ENCODE results near the gene AQP5. TPM values are rescaled to one million over a fixed set of nuclear protein-coding genes. Genes with fewer than 3 reads are reported as not detected.

Gene AQP5
- total RNA-seq, 3 donors from 2014 or later (not counting 1 experiment from before 2014, with no cell fraction given), result not detected

DNA sequence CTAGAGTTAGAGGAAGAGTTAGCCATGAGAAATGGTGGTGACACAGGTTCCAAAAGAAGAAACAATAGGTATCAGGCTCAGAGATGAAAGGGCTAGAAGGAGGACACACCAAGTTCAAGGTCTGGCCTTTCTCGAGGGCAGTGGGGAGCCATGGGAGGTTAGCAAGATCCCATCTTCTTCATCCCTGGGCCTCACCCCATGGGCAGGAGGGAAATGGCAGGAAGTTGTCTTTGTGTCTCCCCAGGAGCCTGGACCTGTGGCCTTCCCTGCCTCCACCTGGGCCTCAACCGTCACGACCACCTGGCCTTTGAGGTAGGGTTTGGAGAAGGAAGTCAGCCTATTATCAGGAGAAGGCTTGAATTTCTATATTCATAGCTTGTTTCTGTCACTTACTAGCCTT, 17.0 kb upstream of the AQP5 start:
- TF ChIP-seq, protein P1, sequence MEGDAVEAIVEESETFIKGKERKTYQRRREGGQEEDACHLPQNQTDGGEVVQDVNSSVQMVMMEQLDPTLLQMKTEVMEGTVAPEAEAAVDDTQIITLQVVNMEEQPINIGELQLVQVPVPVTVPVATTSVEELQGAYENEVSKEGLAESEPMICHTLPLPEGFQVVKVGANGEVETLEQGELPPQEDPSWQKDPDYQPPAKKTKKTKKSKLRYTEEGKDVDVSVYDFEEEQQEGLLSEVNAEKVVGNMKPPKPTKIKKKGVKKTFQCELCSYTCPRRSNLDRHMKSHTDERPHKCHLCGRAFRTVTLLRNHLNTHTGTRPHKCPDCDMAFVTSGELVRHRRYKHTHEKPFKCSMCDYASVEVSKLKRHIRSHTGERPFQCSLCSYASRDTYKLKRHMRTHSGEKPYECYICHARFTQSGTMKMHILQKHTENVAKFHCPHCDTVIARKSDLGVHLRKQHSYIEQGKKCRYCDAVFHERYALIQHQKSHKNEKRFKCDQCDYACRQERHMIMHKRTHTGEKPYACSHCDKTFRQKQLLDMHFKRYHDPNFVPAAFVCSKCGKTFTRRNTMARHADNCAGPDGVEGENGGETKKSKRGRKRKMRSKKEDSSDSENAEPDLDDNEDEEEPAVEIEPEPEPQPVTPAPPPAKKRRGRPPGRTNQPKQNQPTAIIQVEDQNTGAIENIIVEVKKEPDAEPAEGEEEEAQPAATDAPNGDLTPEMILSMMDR (IDR thresholded peaks at IDR 0.05), result no peak
- H3K36me3 Mint-ChIP-seq, result no peaks in the 10 kb centered on the region
- no peaks in the 10 kb centered on the region for H3K36me3 ChIP-seq (ENCODE audit: control insufficient read depth, insufficient read depth, low read length)
- peaks cover 14 to 23% of the 10 kb centered on the region in 2 donors for H3K4me1 Mint-ChIP-seq
- peak overlapping the region in 1 of 2 donors; percentile 86 for H3K27ac Mint-ChIP-seq
- no peaks in the 10 kb centered on the region for H3K9me3 Mint-ChIP-seq
- H3K4me3 Mint-ChIP-seq, result no peak overlapping the region
- H3K4me1 ChIP-seq (ENCODE audit: control insufficient read depth, insufficient read depth, low read length), result peaks cover 7% of the 10 kb centered on the region
- ATAC-seq, result no peak
- H3K9me3 ChIP-seq (ENCODE audit: control insufficient read depth, insufficient read depth, low read length), result no peaks in the 10 kb centered on the region
- WGBS (ENCODE audit: insufficient coverage), result 91% methylated on average over 3 of the region's 3 CpGs
- H3K27me3 Mint-ChIP-seq (ENCODE audit: low read depth in 2 of 2), result peaks cover 12 to 15% of the 10 kb centered on the region in 2 donors
- H3K27ac ChIP-seq (ENCODE audit: low read length), result no peak overlapping the region
- no peaks in the 10 kb centered on the region for H3K27me3 ChIP-seq (ENCODE audit: control insufficient read depth, insufficient read depth, low read length)
- no peak for DNase-seq
- intact Hi-C loops (cut with micrococcal nuclease), result no loop called here
- no peak overlapping the region for H3K4me3 ChIP-seq (ENCODE audit: low read length)

DNA sequence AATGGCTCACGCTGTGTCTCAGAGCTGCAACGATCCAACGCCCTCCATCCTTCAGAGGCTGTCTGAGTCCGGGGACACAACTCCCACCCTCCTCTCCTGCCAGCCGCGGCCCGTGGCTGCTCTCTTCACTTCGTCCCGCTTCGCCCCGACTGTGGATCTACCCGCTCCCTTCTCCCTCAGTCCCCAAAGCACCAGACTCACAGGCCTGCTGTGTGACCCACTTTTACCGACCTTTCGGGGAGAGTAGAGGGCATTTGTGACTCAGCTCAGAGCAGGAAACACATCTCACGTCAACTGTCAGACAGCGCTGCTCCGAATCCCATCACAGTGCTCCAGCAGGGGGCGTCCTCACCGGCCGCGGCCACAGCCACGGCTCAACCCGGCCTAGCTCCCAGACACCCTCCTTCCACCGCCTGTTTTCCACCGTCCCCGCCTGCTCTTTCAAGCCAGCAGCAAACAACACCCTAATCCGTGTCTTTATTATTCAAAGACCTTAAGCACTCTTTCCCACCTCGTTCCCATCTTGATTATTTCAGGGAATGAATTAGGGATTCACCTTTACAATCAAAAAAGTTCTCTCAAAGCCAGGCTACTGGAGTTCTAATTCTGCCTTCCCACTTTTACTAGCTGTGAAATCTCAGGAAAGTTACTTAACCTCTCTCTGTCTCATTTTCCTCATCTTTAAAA, 16.1 kb upstream of the AQP5 start:
- intact Hi-C loops (cut with micrococcal nuclease), result no loop called here
- H3K4me3 ChIP-seq (ENCODE audit: low read length), result no peak overlapping the region
- 9% methylated on average over 28 of the region's 28 CpGs for WGBS (ENCODE audit: insufficient coverage)
- Mint-ChIP-seq H3K27ac (peak overlapping the region in 1 of 2 donors; percentile 86), H3K27me3 (ENCODE audit: low read depth in 2 of 2) (peaks cover 15 to 16% of the 10 kb centered on the region in 2 donors), H3K4me3 (peak overlapping the region; percentile 78), H3K36me3 (no peaks in the 10 kb centered on the region), H3K4me1 (peaks cover 14 to 23% of the 10 kb centered on the region in 2 donors), H3K9me3 (no peaks in the 10 kb centered on the region)
- H3K27me3 ChIP-seq (ENCODE audit: control insufficient read depth, insufficient read depth, low read length), result no peaks in the 10 kb centered on the region
- H3K27ac ChIP-seq (ENCODE audit: low read length), result peak overlapping the region; percentile 37
- peaks cover 7% of the 10 kb centered on the region for H3K4me1 ChIP-seq (ENCODE audit: control insufficient read depth, insufficient read depth, low read length)
- TF ChIP-seq, protein P1 (IDR thresholded peaks at IDR 0.05), result peak; percentile 80
- peak; percentile 95 to 99 (median 98) for ATAC-seq
- no peaks in the 10 kb centered on the region for H3K9me3 ChIP-seq (ENCODE audit: control insufficient read depth, insufficient read depth, low read length)
- DNase-seq, result peak; percentile 72 to 89
- no peaks in the 10 kb centered on the region for H3K36me3 ChIP-seq (ENCODE audit: control insufficient read depth, insufficient read depth, low read length)

DNA sequence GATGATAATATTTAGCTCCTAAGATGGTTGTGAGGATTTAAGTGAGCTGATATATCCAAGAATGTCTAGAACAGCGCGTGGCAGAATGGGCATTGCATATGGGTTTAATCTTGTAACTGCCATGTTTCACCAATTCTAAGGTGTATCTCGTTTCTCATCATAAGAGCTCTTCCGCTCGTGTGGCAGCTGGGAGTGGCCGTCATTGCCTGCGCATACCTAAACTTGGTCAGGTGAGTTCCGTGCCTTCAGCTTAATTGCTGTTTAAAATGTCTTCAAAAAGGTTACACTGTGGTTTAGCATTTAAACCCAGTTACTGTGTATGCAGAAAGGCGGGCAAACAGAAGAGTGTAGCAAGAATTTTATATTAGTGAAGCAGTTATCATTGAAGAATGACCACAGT, 15.6 kb upstream of the AQP5 start:
- Mint-ChIP-seq H3K4me1 (peaks cover 14 to 23% of the 10 kb centered on the region in 2 donors), H3K27ac (peak overlapping the region in 1 of 2 donors; percentile 86), H3K36me3 (no peaks in the 10 kb centered on the region), H3K27me3 (ENCODE audit: low read depth in 2 of 2) (peaks cover 15 to 19% of the 10 kb centered on the region in 2 donors), H3K9me3 (no peaks in the 10 kb centered on the region), H3K4me3 (peak overlapping the region; percentile 78)
- ATAC-seq, result no peak
- H3K4me3 ChIP-seq (ENCODE audit: low read length), result no peak overlapping the region
- no peaks in the 10 kb centered on the region for H3K9me3 ChIP-seq (ENCODE audit: control insufficient read depth, insufficient read depth, low read length)
- intact Hi-C loops (cut with micrococcal nuclease), result no loop called here
- no peak overlapping the region for H3K27ac ChIP-seq (ENCODE audit: low read length)
- DNase-seq, result peak in 1 of 2 donors; percentile 40
- WGBS (ENCODE audit: insufficient coverage), result 84% methylated on average over 9 of the region's 9 CpGs
- no peaks in the 10 kb centered on the region for H3K27me3 ChIP-seq (ENCODE audit: control insufficient read depth, insufficient read depth, low read length)
- TF ChIP-seq, protein P1 (IDR thresholded peaks at IDR 0.05), result no peak
- no peaks in the 10 kb centered on the region for H3K36me3 ChIP-seq (ENCODE audit: control insufficient read depth, insufficient read depth, low read length)
- H3K4me1 ChIP-seq (ENCODE audit: control insufficient read depth, insufficient read depth, low read length), result peaks cover 7% of the 10 kb centered on the region

Measured in natural killer cell (primary cell).